Panc1 (cell line): Measurements from ENCODE around the gene MAGIX.

Experiments used
- CTCF ChIP-seq: fragments of 450-650 bp; IDR thresholded peaks from 2 replicates; pipeline ENCODE4 v1.5.1; 2017; ENCODE audit warnings: mild to moderate bottlenecking
- POLR2AphosphoS5 ChIP-seq: IDR thresholded peaks from 2 replicates; pipeline ENCODE4 v1.6.1; 2012; ENCODE audit warnings: mild to moderate bottlenecking, low read depth, low read length, moderate library complexity

- no peak for TF ChIP-seq CTCF
- no peak for TF ChIP-seq POLR2AphosphoS5
These were observed 36.2 kb downstream of the MAGIX start for GRCh38 chrX:49198540-49199314.
